Spleen (tissue), 7 donors: ENCODE results near the gene DCPS.

Experiments used
- POLR2A ChIP-seq, 3 donors: fragments of 450-650 bp; IDR thresholded peaks; one replicate each; pipeline ENCODE4 v1.5.1; 2017; ENCODE audit warnings: antibody characterized with exemption in 3 of 3, mild to moderate bottlenecking in 1 of 3
- POLR2AphosphoS5 ChIP-seq, 3 donors: sonication (generic); formaldehyde crosslinking; IDR thresholded peaks; one replicate each; pipeline ENCODE4 v1.5.1; 2017; ENCODE audit warnings: antibody characterized with exemption in 3 of 3
- TF ChIP-seq, protein P1 (sequence below), 11 experiments: fragments of 200-600 bp in 7 of 11; fragments of 450-650 bp in 4 of 11; sonication (generic) in 4 of 11; IDR thresholded peaks in 8 of 11; conservative IDR thresholded peaks in 3 of 11; 1 replicate in 7 of 11; 2 replicates in 4 of 11; pipeline versions ENCODE4 v1.4.0 to v1.8.0; 2016 to 2021; ENCODE audit warnings: antibody characterized with exemption in 11 of 11, inconsistent platforms in 4 of 11, mild to moderate bottlenecking in 1 of 11
- donor health status: DM: no; HTN: no; CAD: no; lungs with moderate emphysema.
- donor health status: DM: no; HTN: no; CAD: no.
- donor health status: DM: no; HTN: no; CAD: no.

- no peak for TF ChIP-seq POLR2AphosphoS5 (IDR thresholded peaks at IDR 0.05)
- TF ChIP-seq POLR2A (IDR thresholded peaks at IDR 0.05) = no peak
- TF ChIP-seq, protein P1, sequence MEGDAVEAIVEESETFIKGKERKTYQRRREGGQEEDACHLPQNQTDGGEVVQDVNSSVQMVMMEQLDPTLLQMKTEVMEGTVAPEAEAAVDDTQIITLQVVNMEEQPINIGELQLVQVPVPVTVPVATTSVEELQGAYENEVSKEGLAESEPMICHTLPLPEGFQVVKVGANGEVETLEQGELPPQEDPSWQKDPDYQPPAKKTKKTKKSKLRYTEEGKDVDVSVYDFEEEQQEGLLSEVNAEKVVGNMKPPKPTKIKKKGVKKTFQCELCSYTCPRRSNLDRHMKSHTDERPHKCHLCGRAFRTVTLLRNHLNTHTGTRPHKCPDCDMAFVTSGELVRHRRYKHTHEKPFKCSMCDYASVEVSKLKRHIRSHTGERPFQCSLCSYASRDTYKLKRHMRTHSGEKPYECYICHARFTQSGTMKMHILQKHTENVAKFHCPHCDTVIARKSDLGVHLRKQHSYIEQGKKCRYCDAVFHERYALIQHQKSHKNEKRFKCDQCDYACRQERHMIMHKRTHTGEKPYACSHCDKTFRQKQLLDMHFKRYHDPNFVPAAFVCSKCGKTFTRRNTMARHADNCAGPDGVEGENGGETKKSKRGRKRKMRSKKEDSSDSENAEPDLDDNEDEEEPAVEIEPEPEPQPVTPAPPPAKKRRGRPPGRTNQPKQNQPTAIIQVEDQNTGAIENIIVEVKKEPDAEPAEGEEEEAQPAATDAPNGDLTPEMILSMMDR (IDR thresholded peaks at IDR 0.05 in 8 of 11, conservative IDR thresholded peaks at IDR 0.05 in 3 of 11) = no peak
Observed at GRCh38 chr11:126331286-126331685, 27.4 kb downstream of the DCPS start.
